ENCODE data around the gene NMNAT1. TPM values are rescaled to one million over a fixed set of nuclear protein-coding genes. Genes with fewer than 3 reads are reported as not detected.

Gene NMNAT1
- total RNA-seq, 1 experiment from 2014 or later, result 7.6 TPM

DNA sequence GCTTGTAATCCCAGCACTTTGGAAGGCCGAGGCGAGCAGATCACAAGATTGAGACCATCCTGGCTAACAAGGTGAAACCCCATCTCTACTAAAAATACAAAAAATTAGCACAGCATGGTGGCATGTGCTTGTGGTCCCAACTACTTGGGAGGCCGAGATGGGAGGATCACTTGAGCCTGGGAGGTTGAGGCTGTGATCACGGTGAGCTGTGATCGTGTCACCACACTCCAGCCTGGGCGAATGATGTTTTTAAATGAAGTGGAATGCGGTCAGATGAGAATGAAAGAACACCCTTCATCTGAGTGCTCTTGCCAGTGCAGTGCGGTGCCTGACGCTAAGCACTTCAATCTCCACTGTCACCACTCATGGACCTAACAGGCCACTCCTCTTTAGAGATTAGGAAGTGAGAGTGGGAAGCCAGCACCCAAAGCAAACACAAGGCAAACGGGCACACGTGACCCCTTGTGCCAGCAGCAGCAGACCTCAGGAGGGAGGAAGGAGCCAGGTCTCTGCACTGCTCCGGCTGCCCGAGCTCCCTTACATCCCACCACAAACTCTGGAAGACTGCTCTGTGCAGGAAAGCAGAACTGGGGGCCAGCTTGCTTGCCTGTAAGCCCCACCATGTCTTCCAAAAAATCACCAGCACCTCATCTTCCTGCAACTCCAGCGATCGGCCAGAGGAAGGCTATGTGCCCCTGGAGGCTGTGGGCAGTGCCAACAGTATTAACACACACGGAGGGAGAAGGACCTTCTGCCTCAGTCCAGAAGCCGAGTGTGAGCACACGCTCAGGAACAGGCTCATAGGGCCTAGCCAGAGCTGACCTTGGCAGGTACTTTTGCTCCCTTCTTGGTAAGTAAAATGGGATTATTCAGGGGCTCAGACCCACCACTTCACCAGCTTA, 42.9 kb upstream of the NMNAT1 start:
- in situ Hi-C loops (cut with HindIII; ENCODE audit: low pct_unique_long_range_greater_than_20kb, low sequenced_read_pairs) (no loop called here), intact Hi-C loops (cut with micrococcal nuclease; ENCODE audit: unreplicated experiment) (no loop called here)
- Histone ChIP-seq H3K27me3 (ENCODE audit: control insufficient read depth, insufficient read depth, low read length) (no peaks in the 10 kb centered on the region), H3K4me1 (ENCODE audit: control insufficient read depth, insufficient read depth, low read length) (peaks cover 32% of the 10 kb centered on the region), H3K4me3 (ENCODE audit: low read depth in 2 of 2, low read length in 2 of 2) (peak overlapping the region in 1 of 2 experiments; percentile 33; a peak in 2 of 4 replicates), H3K36me3 (ENCODE audit: control insufficient read depth, insufficient read depth, low read length) (no peaks in the 10 kb centered on the region), H3K9me3 (ENCODE audit: control insufficient read depth, insufficient read depth, low read depth, low read length) (no peaks in the 10 kb centered on the region), H3K27ac (ENCODE audit: low read length) (peak overlapping the region; percentile 71)
- peak; percentile 84 for ATAC-seq
- TF ChIP-seq REST (IDR thresholded peaks at IDR 0.05; ENCODE audit: insufficient read depth in 1 of 2, low read depth in 2 of 2, low read length in 1 of 2) (no peak), POLR2AphosphoS5 (IDR thresholded peaks at IDR 0.05; ENCODE audit: low read depth, low read length) (no peak), SIN3A (IDR thresholded peaks at IDR 0.05; ENCODE audit: borderline replicate concordance, insufficient read depth, low read depth, low read length) (no peak), TCF7L2 (IDR thresholded peaks at IDR 0.05; ENCODE audit: low read depth, low read length) (no peak)
- TF ChIP-seq, protein P1, sequence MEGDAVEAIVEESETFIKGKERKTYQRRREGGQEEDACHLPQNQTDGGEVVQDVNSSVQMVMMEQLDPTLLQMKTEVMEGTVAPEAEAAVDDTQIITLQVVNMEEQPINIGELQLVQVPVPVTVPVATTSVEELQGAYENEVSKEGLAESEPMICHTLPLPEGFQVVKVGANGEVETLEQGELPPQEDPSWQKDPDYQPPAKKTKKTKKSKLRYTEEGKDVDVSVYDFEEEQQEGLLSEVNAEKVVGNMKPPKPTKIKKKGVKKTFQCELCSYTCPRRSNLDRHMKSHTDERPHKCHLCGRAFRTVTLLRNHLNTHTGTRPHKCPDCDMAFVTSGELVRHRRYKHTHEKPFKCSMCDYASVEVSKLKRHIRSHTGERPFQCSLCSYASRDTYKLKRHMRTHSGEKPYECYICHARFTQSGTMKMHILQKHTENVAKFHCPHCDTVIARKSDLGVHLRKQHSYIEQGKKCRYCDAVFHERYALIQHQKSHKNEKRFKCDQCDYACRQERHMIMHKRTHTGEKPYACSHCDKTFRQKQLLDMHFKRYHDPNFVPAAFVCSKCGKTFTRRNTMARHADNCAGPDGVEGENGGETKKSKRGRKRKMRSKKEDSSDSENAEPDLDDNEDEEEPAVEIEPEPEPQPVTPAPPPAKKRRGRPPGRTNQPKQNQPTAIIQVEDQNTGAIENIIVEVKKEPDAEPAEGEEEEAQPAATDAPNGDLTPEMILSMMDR (IDR thresholded peaks at IDR 0.05), result no peak
- BruUV-seq (replicated peaks), result no TSS peak
- no peak for DNase-seq (ENCODE audit: low read depth, low spot score)
- ChIA-PET CTCF (no interaction called here), POLR2A (no interaction called here)

- peak; percentile 10; the same call in 1 of the 2 replicates for ATAC-seq
- DNase-seq (ENCODE audit: low read depth, low spot score), result no peak
- no peak overlapping the region for H3K4me3 ChIP-seq (ENCODE audit: low read depth in 2 of 2, low read length in 2 of 2)
- no peaks in the 10 kb centered on the region for H3K27me3 ChIP-seq (ENCODE audit: control insufficient read depth, insufficient read depth, low read length)
- ChIA-PET POLR2A (interaction anchor here (0.5 kb wide), 1 partner anchor 236 kb away, joined by 3 read pairs; no protein-coding TSS in a partner anchor), CTCF (no interaction called here)
- H3K9me3 ChIP-seq (ENCODE audit: control insufficient read depth, insufficient read depth, low read depth, low read length), result no peaks in the 10 kb centered on the region
- no peaks in the 10 kb centered on the region for H3K36me3 ChIP-seq (ENCODE audit: control insufficient read depth, insufficient read depth, low read length)
- intact Hi-C loops (cut with micrococcal nuclease; ENCODE audit: unreplicated experiment), result no loop called here
- no peak for TF ChIP-seq POLR2AphosphoS5 (IDR thresholded peaks at IDR 0.05; ENCODE audit: low read depth, low read length)
- TF ChIP-seq, protein P1 (IDR thresholded peaks at IDR 0.05), result no peak
- no peak for TF ChIP-seq SIN3A (IDR thresholded peaks at IDR 0.05; ENCODE audit: borderline replicate concordance, insufficient read depth, low read depth, low read length)
- TF ChIP-seq REST (IDR thresholded peaks at IDR 0.05; ENCODE audit: insufficient read depth in 1 of 2, low read depth in 2 of 2, low read length in 1 of 2), result no peak
- no peak for TF ChIP-seq TCF7L2 (IDR thresholded peaks at IDR 0.05; ENCODE audit: low read depth, low read length)
- peaks cover 32% of the 10 kb centered on the region for H3K4me1 ChIP-seq (ENCODE audit: control insufficient read depth, insufficient read depth, low read length)
- H3K27ac ChIP-seq (ENCODE audit: low read length), result peak overlapping the region; percentile 71
- BruUV-seq (replicated peaks), result no TSS peak
- in situ Hi-C loops (cut with HindIII; ENCODE audit: low pct_unique_long_range_greater_than_20kb, low sequenced_read_pairs), result no loop called here
Measured at GRCh38 chr1:9901148-9902059, 41.9 kb upstream of the NMNAT1 start.
